Ascending aorta (tissue), 2 donors: Measurements from ENCODE around the gene PGP. TPM values are rescaled to one million over a fixed set of nuclear protein-coding genes. Genes with fewer than 3 reads are reported as not detected.

Experiments used
- DNase-seq, 2 donors: peaks; one replicate each; pipeline ENCODE4 v3.0.0-alpha.2; 2019; ENCODE audit warnings: low spot score in 2 of 2
- H3K27ac ChIP-seq, 2 donors: fragments of 200-600 bp; sonication (generic); one replicate each; pipeline ENCODE4 v1.5.1; 2016 to 2017; ENCODE audit warnings: mild to moderate bottlenecking in 1 of 2
- H3K27me3 ChIP-seq: fragments of 200-600 bp; sonication (generic); one replicate; pipeline ENCODE4 v1.5.1; 2017
- H3K36me3 ChIP-seq, 2 donors: fragments of 200-600 bp; sonication (generic); one replicate each; pipeline ENCODE4 v1.5.1; 2016
- H3K4me1 ChIP-seq, 2 donors: fragments of 200-600 bp; sonication (generic); one replicate each; pipeline ENCODE4 v1.5.1; 2016 to 2017; ENCODE audit warnings: mild to moderate bottlenecking in 1 of 2
- H3K4me3 ChIP-seq, 2 donors: fragments of 200-600 bp; sonication (generic); one replicate each; pipeline ENCODE4 v1.5.1; 2016 to 2017; ENCODE audit warnings: mild to moderate bottlenecking in 1 of 2
- H3K9me3 ChIP-seq, 2 donors: fragments of 200-600 bp; sonication (generic); one replicate each; pipeline ENCODE4 v1.5.1; 2016
- CTCF ChIP-seq, 3 experiments: fragments of 200-600 bp in 2 of 3; fragments of 450-650 bp in 1 of 3; sonication (generic) in 2 of 3; IDR thresholded peaks; one replicate each; pipeline ENCODE4 v1.5.1; 2016 to 2019; ENCODE audit warnings: antibody characterized with exemption in 3 of 3, mild to moderate bottlenecking in 1 of 3, moderate library complexity in 1 of 3
- intact Hi-C: fragments of 100-400 bp; cut with DNase I; formaldehyde crosslinking; loops from one replicate; pipeline ENCODE4 v1.15.1; 2023
- total RNA-seq: library from RNA; depleted of rRNA; stranded (reverse); fragments of >200 nt; gene quantifications from one replicate; pipeline ENCODE4 v1.1.0, GENCODE V29; 2016

PGP gene
- total RNA-seq, 1 donor from 2014 or later = 21.5 TPM

- Histone ChIP-seq H3K27me3 (peaks cover 7% of the 10 kb centered on the region), H3K4me3 (no peak overlapping the region), H3K9me3 (no peaks in the 10 kb centered on the region), H3K36me3 (no peaks in the 10 kb centered on the region), H3K4me1 (peaks cover 0 to 2% of the 10 kb centered on the region in 2 donors), H3K27ac (no peak overlapping the region)
- DNase-seq = no peak
- intact Hi-C loops = no loop called here
- no peak for TF ChIP-seq CTCF (IDR thresholded peaks at IDR 0.05)
These were observed 24.5 kb downstream of the PGP start for GRCh38 chr16:2190002-2190658.

GRCh38 chr16:2189252-2189893, 25.3 kb downstream of the PGP start:
- H3K27me3 ChIP-seq = no peaks in the 10 kb centered on the region
- no peaks in the 10 kb centered on the region for H3K9me3 ChIP-seq
- no peak for TF ChIP-seq CTCF (IDR thresholded peaks at IDR 0.05)
- H3K27ac ChIP-seq = no peak overlapping the region
- H3K4me1 ChIP-seq = no peaks in the 10 kb centered on the region
- DNase-seq = no peak
- H3K36me3 ChIP-seq = no peaks in the 10 kb centered on the region
- no peak overlapping the region for H3K4me3 ChIP-seq
- intact Hi-C loops = no loop called here

GRCh38 chr16:2188395-2188794, 26.2 kb downstream of the PGP start:
- intact Hi-C loops = no loop called here
- Histone ChIP-seq H3K4me1 (no peaks in the 10 kb centered on the region), H3K4me3 (no peak overlapping the region), H3K36me3 (no peaks in the 10 kb centered on the region), H3K9me3 (no peaks in the 10 kb centered on the region), H3K27ac (no peak overlapping the region), H3K27me3 (no peaks in the 10 kb centered on the region)
- no peak for TF ChIP-seq CTCF (IDR thresholded peaks at IDR 0.05)
- DNase-seq = no peak

- no peaks in the 10 kb centered on the region for H3K4me1 ChIP-seq
- no peak overlapping the region for H3K4me3 ChIP-seq
- DNase-seq = no peak
- H3K27me3 ChIP-seq = no peaks in the 10 kb centered on the region
- H3K36me3 ChIP-seq = no peaks in the 10 kb centered on the region
- H3K9me3 ChIP-seq = no peaks in the 10 kb centered on the region
- no peak overlapping the region for H3K27ac ChIP-seq
- no peak for TF ChIP-seq CTCF (IDR thresholded peaks at IDR 0.05)
- intact Hi-C loops = no loop called here
These were observed 27.4 kb downstream of the PGP start for GRCh38 chr16:2187212-2187611.

GRCh38 chr16:2186505-2186904, 28.1 kb downstream of the PGP start:
- no peaks in the 10 kb centered on the region for H3K4me1 ChIP-seq
- no peaks in the 10 kb centered on the region for H3K27me3 ChIP-seq
- H3K36me3 ChIP-seq = no peaks in the 10 kb centered on the region
- no peaks in the 10 kb centered on the region for H3K9me3 ChIP-seq
- intact Hi-C loops = no loop called here
- no peak for TF ChIP-seq CTCF (IDR thresholded peaks at IDR 0.05)
- no peak overlapping the region for H3K4me3 ChIP-seq
- H3K27ac ChIP-seq = no peak overlapping the region
- DNase-seq = no peak
